HepG2 (cell line): ENCODE results near the gene GPN1. TPM values are rescaled to one million over a fixed set of nuclear protein-coding genes. Genes with fewer than 3 reads are reported as not detected.

ENCODE experiments used
- ARID3A ChIP-seq: IDR thresholded peaks from 2 replicates; pipeline ENCODE4 v1.6.1; 2012; ENCODE audit warnings: low read depth, low read length, improper control_type of control experiment
- CSRNP1 ChIP-seq: sonication (generic); formaldehyde crosslinking; IDR thresholded peaks from 2 replicates; pipeline ENCODE4 v1.8.1; 2023; ENCODE audit warnings: mild to moderate bottlenecking, missing genetic modification reagents
- GATA4 ChIP-seq: sonication (generic); IDR thresholded peaks from 2 replicates; pipeline ENCODE4 v1.6.1; 2016; ENCODE audit warnings: antibody characterized with exemption, low read depth, borderline replicate concordance
- GATAD1 ChIP-seq: IDR thresholded peaks from 2 replicates; pipeline ENCODE4 v1.6.1; 2016; ENCODE audit warnings: missing genetic modification reagents, missing compliant biosample characterization
- KLF15 ChIP-seq: sonication (generic); formaldehyde crosslinking; IDR thresholded peaks from 2 replicates; pipeline ENCODE4 v1.8.1; 2023; ENCODE audit warnings: borderline replicate concordance, mild to moderate bottlenecking, inconsistent platforms, missing genetic modification reagents, mixed read lengths
- MTF1 ChIP-seq: sonication (generic); formaldehyde crosslinking; IDR thresholded peaks from 2 replicates; pipeline ENCODE4 v1.5.0; 2020; ENCODE audit warnings: missing genetic modification reagents
- NCOR1 ChIP-seq: fragments of 200-600 bp; sonication (generic); IDR thresholded peaks from 2 replicates; pipeline ENCODE4 v1.7.0; 2017; ENCODE audit warnings: antibody characterized with exemption, low read length, borderline replicate concordance
- SP5 ChIP-seq: IDR thresholded peaks from 2 replicates; pipeline ENCODE4 v1.6.1; 2016; ENCODE audit warnings: low read depth, borderline replicate concordance
- TBX3 ChIP-seq: fragments of 450-650 bp; IDR thresholded peaks from 2 replicates; pipeline ENCODE4 v1.6.1; 2017; ENCODE audit warnings: antibody characterized with exemption, mild to moderate bottlenecking, inconsistent platforms, borderline replicate concordance
- ZFP1 ChIP-seq: IDR thresholded peaks from 2 replicates; pipeline ENCODE4 v1.6.1; 2016
- ZNF224 ChIP-seq: sonication (generic); formaldehyde crosslinking; IDR thresholded peaks from 2 replicates; pipeline ENCODE4 v1.5.0; 2020; ENCODE audit warnings: mild to moderate bottlenecking, missing genetic modification reagents
- ZNF530 ChIP-seq: sonication (generic); formaldehyde crosslinking; IDR thresholded peaks from 2 replicates; pipeline ENCODE4 v1.5.0; 2020; ENCODE audit warnings: low read depth, mild to moderate bottlenecking, missing genetic modification reagents
- ZNF670 ChIP-seq: sonication (generic); formaldehyde crosslinking; IDR thresholded peaks from 2 replicates; pipeline ENCODE4 v1.8.0; 2022; ENCODE audit warnings: mild to moderate bottlenecking, missing genetic modification reagents, borderline replicate concordance
- ZNF816 ChIP-seq: sonication (generic); formaldehyde crosslinking; IDR thresholded peaks from 2 replicates; pipeline ENCODE4 v1.8.0; 2022; ENCODE audit warnings: missing genetic modification reagents, mild to moderate bottlenecking, borderline replicate concordance
- polyA plus RNA-seq, 8 experiments: library from polyadenylated mRNA; depleted of rRNA in 3 of 8; stranded (reverse) in 7 of 8; unstranded in 1 of 8; fragments of >200 nt; fragmentation: Illumina TruSeq in 4 of 8; extraction: Trizol in 4 of 8; gene quantifications; 2 replicates each; pipeline versions ENCODE4 v1.2.1 to v1.2.3, GENCODE V29; 2011 to 2016; ENCODE audit warnings: low read depth in 4 of 8, missing spikeins in 1 of 8, mixed read lengths in 1 of 8; ENCODE audit not compliant: insufficient read depth in 1 of 8
- total RNA-seq, 5 experiments: library from RNA; depleted of rRNA; stranded (reverse); fragments of >200 nt; fragmentation: Illumina TruSeq; extraction: Trizol; gene quantifications; 2 replicates each; pipeline ENCODE4 v1.2.3, GENCODE V29; 2016; ENCODE audit warnings: low read depth in 1 of 5
- TF ChIP-seq, protein P1 (sequence below), 2 experiments: sonication (generic) in 1 of 2; formaldehyde crosslinking in 1 of 2; IDR thresholded peaks; 2 replicates each; pipeline versions ENCODE4 v1.4.0 to v1.6.1; 2016 to 2020; ENCODE audit warnings: borderline replicate concordance in 1 of 2, low read depth in 1 of 2, mild to moderate bottlenecking in 1 of 2, missing genetic modification reagents in 1 of 2
- TF ChIP-seq, protein P2 (sequence below): sonication (generic); formaldehyde crosslinking; IDR thresholded peaks from 2 replicates; pipeline ENCODE4 v1.8.0; 2022; ENCODE audit warnings: mild to moderate bottlenecking, missing genetic modification reagents, moderate library complexity
- TF ChIP-seq, protein P3 (sequence below): sonication (generic); formaldehyde crosslinking; conservative IDR thresholded peaks from 2 replicates; pipeline ENCODE4 v1.8.0; 2022; ENCODE audit warnings: mild to moderate bottlenecking, moderate library complexity, missing genetic modification reagents

GPN1 gene
- total and polyA plus RNA-seq, 2 of the 13 experiments (the other 11 are each of a cell fraction or from before 2014, with no cell fraction given): 54.5 to 62.7 TPM

DNA sequence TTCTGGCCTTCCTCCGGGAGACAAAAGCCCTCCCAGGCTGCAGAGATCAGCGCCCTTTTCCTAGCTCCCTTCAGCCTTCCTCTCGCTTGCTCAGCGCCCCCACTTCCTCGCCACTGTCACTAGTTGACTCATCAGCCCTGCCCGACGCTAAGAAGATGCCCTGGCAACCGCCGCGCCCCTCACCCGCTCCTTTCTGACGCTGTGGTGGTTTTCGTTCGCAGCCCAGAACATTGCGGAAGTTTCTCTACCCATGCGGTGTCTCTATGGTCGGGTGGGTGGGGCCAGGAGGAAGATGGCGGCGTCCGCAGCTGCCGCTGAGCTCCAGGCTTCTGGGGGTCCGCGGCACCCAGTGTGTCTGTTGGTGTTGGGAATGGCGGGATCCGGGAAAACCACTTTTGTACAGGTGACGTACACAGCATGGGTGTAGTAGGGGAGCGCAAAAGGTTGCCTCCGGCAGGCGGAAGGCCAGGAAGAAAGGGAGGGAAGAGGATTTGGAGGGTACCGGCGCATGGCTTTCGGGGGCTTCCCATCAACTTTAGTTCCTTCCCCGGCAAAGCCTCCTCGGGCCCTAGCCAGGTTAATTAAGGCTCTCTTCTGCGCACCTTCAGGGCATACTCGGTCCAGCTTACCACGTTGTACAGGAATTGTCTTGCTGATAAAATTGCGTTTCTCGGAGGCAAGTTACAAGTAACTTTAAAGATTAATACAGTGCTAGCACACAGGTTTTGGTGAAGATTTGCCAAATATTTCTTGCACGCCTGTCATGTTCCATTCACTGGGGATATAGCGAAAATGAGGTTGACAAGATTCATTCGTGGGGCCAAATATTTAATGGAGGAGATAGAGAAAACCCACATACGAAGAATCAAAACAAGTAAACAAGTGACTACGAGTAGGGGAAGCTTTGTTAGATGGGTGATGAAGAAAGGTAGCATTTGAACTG is at the start of gene GPN1, which contains the start of gene CCDC121 (continued):
- peak; percentile 65; the same call in 1 of the 2 replicates for TF ChIP-seq CSRNP1 (CRISPR knock-in tag)
- no peak for TF ChIP-seq ARID3A
- TF ChIP-seq MTF1: no peak
- TF ChIP-seq ZNF224 (CRISPR knock-in tag): no peak
- peak; percentile 81 for TF ChIP-seq GATA4
- 0 out of 2 replicates have a peak, but pooled peaks have one; percentile 65 for TF ChIP-seq ZNF816 (CRISPR knock-in tag)
- TF ChIP-seq SP5 (CRISPR knock-in tag): peak; percentile 57; the same call in 1 of the 2 replicates
- TF ChIP-seq, protein P1, sequence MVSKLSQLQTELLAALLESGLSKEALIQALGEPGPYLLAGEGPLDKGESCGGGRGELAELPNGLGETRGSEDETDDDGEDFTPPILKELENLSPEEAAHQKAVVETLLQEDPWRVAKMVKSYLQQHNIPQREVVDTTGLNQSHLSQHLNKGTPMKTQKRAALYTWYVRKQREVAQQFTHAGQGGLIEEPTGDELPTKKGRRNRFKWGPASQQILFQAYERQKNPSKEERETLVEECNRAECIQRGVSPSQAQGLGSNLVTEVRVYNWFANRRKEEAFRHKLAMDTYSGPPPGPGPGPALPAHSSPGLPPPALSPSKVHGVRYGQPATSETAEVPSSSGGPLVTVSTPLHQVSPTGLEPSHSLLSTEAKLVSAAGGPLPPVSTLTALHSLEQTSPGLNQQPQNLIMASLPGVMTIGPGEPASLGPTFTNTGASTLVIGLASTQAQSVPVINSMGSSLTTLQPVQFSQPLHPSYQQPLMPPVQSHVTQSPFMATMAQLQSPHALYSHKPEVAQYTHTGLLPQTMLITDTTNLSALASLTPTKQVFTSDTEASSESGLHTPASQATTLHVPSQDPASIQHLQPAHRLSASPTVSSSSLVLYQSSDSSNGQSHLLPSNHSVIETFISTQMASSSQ (IDR thresholded peaks at IDR 0.05; ENCODE audit: low read depth): no peak; the same call in 1 of the 2 replicates
- TF ChIP-seq, protein P1 (CRISPR knock-in tag; IDR thresholded peaks at IDR 0.05; ENCODE audit: borderline replicate concordance): peak; percentile 18; the same call in 1 of the 2 replicates
- TF ChIP-seq, protein P2, sequence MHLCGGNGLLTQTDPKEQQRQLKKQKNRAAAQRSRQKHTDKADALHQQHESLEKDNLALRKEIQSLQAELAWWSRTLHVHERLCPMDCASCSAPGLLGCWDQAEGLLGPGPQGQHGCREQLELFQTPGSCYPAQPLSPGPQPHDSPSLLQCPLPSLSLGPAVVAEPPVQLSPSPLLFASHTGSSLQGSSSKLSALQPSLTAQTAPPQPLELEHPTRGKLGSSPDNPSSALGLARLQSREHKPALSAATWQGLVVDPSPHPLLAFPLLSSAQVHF (CRISPR knock-in tag): no peak
- peak; percentile 95 for TF ChIP-seq GATAD1 (CRISPR knock-in tag)
- TF ChIP-seq NCOR1: no peak
- peak; percentile 31; the same call in 1 of the 2 replicates for TF ChIP-seq ZFP1 (CRISPR knock-in tag)
- TF ChIP-seq ZNF530 (CRISPR knock-in tag): no peak
- peak; percentile 85 for TF ChIP-seq ZNF670 (CRISPR knock-in tag)
- TF ChIP-seq, protein P3, sequence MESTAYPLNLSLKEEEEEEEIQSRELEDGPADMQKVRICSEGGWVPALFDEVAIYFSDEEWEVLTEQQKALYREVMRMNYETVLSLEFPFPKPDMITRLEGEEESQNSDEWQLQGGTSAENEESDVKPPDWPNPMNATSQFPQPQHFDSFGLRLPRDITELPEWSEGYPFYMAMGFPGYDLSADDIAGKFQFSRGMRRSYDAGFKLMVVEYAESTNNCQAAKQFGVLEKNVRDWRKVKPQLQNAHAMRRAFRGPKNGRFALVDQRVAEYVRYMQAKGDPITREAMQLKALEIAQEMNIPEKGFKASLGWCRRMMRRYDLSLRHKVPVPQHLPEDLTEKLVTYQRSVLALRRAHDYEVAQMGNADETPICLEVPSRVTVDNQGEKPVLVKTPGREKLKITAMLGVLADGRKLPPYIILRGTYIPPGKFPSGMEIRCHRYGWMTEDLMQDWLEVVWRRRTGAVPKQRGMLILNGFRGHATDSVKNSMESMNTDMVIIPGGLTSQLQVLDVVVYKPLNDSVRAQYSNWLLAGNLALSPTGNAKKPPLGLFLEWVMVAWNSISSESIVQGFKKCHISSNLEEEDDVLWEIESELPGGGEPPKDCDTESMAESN (CRISPR knock-in tag): peak; percentile 80
- no peak; the same call in 1 of the 2 replicates for TF ChIP-seq KLF15 (CRISPR knock-in tag)
- TF ChIP-seq TBX3: peak; percentile 33; the same call in 1 of the 2 replicates
